GM21576 (cell line): Measurements from ENCODE around the gene GRIA1.

Experiments used
- ATAC-seq: cut with Tn5 transposase; IDR thresholded peaks from one replicate; pipeline ENCODE4 v1.9.1; 2021; ENCODE audit warnings: mild to moderate bottlenecking, moderate library complexity; ENCODE audit not compliant: unreplicated experiment

The GRIA1 gene

GRCh38 chr5:153654504-153655200, 164.2 kb downstream of the GRIA1 start:
- no peak for ATAC-seq

GRCh38 chr5:153655201-153655510, 164.7 kb downstream of the GRIA1 start:
- no peak for ATAC-seq

GRCh38 chr5:153658149-153658548, 167.7 kb downstream of the GRIA1 start:
- no peak for ATAC-seq

GRCh38 chr5:153658606-153659005, 168.1 kb downstream of the GRIA1 start:
- no peak for ATAC-seq

- ATAC-seq = no peak
Measured at GRCh38 chr5:153659039-153659736, 168.7 kb downstream of the GRIA1 start.

- ATAC-seq = no peak
Measured at GRCh38 chr5:153660919-153661318, 170.4 kb downstream of the GRIA1 start.

GRCh38 chr5:153661897-153662296, 171.4 kb downstream of the GRIA1 start:
- no peak for ATAC-seq

GRCh38 chr5:153670101-153670500, 179.6 kb downstream of the GRIA1 start:
- ATAC-seq = no peak

- no peak for ATAC-seq
Measured at GRCh38 chr5:153671653-153672346, 181.3 kb downstream of the GRIA1 start.

GRCh38 chr5:153672347-153673090, 182.0 kb downstream of the GRIA1 start:
- no peak for ATAC-seq

GRCh38 chr5:153674356-153674755, 183.9 kb downstream of the GRIA1 start:
- no peak for ATAC-seq

- ATAC-seq = no peak
Measured at GRCh38 chr5:153676406-153676805, 185.9 kb downstream of the GRIA1 start.

- no peak for ATAC-seq
Measured at GRCh38 chr5:153676821-153677220, 186.4 kb downstream of the GRIA1 start.

GRCh38 chr5:153678617-153679329, 188.3 kb downstream of the GRIA1 start:
- ATAC-seq = no peak

GRCh38 chr5:153690236-153690635, 199.8 kb downstream of the GRIA1 start:
- no peak for ATAC-seq

- ATAC-seq = no peak
Measured at GRCh38 chr5:153696256-153696655, 205.8 kb downstream of the GRIA1 start.

- ATAC-seq = no peak
Measured at GRCh38 chr5:153699035-153699434, 208.6 kb downstream of the GRIA1 start.

GRCh38 chr5:153700940-153701339, 210.5 kb downstream of the GRIA1 start:
- no peak for ATAC-seq

GRCh38 chr5:153702265-153702664, 211.8 kb downstream of the GRIA1 start:
- no peak for ATAC-seq

GRCh38 chr5:153704110-153704509, 213.6 kb downstream of the GRIA1 start:
- ATAC-seq = no peak

GRCh38 chr5:153707626-153708025, 217.2 kb downstream of the GRIA1 start:
- no peak for ATAC-seq
